Uterus (tissue), 4 donors: ENCODE data around the gene SPIRE2. TPM values are rescaled to one million over a fixed set of nuclear protein-coding genes. Genes with fewer than 3 reads are reported as not detected.

Source experiments
- DNase-seq, 2 donors: peaks; one replicate each; pipeline ENCODE4 v3.0.0-alpha.2; 2019 to 2020
- H3K27ac ChIP-seq, 2 donors: fragments of 200-600 bp; sonication (generic); 1 replicate in 1 of 2; 2 replicates in 1 of 2; pipeline ENCODE4 v1.5.1; 2016 to 2018
- H3K27me3 ChIP-seq, 2 donors: fragments of 200-600 bp; sonication (generic); one replicate each; pipeline ENCODE4 v1.5.1; 2018 to 2019; ENCODE audit warnings: control low read depth in 1 of 2
- H3K36me3 ChIP-seq, 2 donors: fragments of 200-600 bp; sonication (generic); one replicate each; pipeline ENCODE4 v1.5.1; 2019; ENCODE audit warnings: control low read depth in 1 of 2
- H3K4me1 ChIP-seq, 2 donors: fragments of 200-600 bp; sonication (generic); one replicate each; pipeline ENCODE4 v1.5.1; 2018 to 2019; ENCODE audit warnings: control low read depth in 1 of 2
- H3K4me3 ChIP-seq, 2 donors: fragments of 200-600 bp; sonication (generic); 1 replicate in 1 of 2; 2 replicates in 1 of 2; pipeline ENCODE4 v1.5.1; 2018 to 2019; ENCODE audit warnings: mild to moderate bottlenecking in 1 of 2
- H3K9me3 ChIP-seq, 2 donors: fragments of 200-600 bp; sonication (generic); one replicate each; pipeline ENCODE4 v1.5.1; 2019; ENCODE audit warnings: control low read depth in 1 of 2
- POLR2A ChIP-seq, 2 donors: fragments of 450-650 bp; IDR thresholded peaks; one replicate each; pipeline ENCODE4 v1.6.1; 2016; ENCODE audit warnings: antibody characterized with exemption in 2 of 2, mild to moderate bottlenecking in 1 of 2, moderate library complexity in 1 of 2
- intact Hi-C: fragments of 100-400 bp; cut with DNase I; formaldehyde crosslinking; loops from one replicate; pipeline ENCODE4 v1.15.1; 2023; ENCODE audit warnings: low total_unique reads
- total RNA-seq, 4 donors: library from RNA; depleted of rRNA in 3 of 4; stranded (reverse); fragments of >200 nt in 3 of 4; gene quantifications; one replicate each; pipeline versions ENCODE4 v1.1.0 to v1.2.4, GENCODE V29; 2014 to 2023
- TF ChIP-seq, protein P1 (sequence below), 4 experiments: fragments of 200-600 bp in 2 of 4; fragments of 450-650 bp in 2 of 4; sonication (generic) in 2 of 4; IDR thresholded peaks; one replicate each; pipeline ENCODE4 v1.5.1; 2016 to 2019; ENCODE audit warnings: antibody characterized with exemption in 4 of 4, mild to moderate bottlenecking in 2 of 4, moderate library complexity in 1 of 4
- donor health status: DM: yes; HTN: yes; CAD: no.

Gene SPIRE2
- total RNA-seq, 4 donors from 2014 or later, result 1.2 to 7.5 (median 3.3) TPM

DNA sequence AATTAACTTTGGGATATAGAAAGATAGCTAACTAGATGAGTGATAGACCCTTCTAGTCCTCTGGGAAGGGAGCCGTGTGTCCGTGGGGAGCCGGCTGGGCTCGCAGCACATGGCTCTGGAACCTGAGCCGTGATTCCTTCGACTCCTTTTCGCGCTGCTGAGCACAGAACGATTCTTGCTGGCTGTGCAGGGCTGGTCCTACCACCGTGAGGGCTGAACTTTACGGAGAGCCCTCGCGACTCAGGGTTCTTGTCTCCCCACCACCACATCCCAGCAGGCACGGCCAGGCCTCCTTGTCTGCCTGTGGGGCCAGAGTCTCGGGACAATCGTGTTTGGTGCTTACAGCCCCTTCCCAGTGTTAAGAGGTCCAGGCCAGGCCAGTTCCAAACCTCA, 31.3 kb downstream of the SPIRE2 start:
- H3K9me3 ChIP-seq, result no peaks in the 10 kb centered on the region
- TF ChIP-seq POLR2A (IDR thresholded peaks at IDR 0.05), result no peak
- TF ChIP-seq, protein P1, sequence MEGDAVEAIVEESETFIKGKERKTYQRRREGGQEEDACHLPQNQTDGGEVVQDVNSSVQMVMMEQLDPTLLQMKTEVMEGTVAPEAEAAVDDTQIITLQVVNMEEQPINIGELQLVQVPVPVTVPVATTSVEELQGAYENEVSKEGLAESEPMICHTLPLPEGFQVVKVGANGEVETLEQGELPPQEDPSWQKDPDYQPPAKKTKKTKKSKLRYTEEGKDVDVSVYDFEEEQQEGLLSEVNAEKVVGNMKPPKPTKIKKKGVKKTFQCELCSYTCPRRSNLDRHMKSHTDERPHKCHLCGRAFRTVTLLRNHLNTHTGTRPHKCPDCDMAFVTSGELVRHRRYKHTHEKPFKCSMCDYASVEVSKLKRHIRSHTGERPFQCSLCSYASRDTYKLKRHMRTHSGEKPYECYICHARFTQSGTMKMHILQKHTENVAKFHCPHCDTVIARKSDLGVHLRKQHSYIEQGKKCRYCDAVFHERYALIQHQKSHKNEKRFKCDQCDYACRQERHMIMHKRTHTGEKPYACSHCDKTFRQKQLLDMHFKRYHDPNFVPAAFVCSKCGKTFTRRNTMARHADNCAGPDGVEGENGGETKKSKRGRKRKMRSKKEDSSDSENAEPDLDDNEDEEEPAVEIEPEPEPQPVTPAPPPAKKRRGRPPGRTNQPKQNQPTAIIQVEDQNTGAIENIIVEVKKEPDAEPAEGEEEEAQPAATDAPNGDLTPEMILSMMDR (IDR thresholded peaks at IDR 0.05), result no peak
- DNase-seq, result no peak
- intact Hi-C loops, result no loop called here
- H3K27ac ChIP-seq, result no peak overlapping the region
- no peaks in the 10 kb centered on the region for H3K36me3 ChIP-seq
- H3K4me3 ChIP-seq, result no peak overlapping the region
- H3K4me1 ChIP-seq, result no peaks in the 10 kb centered on the region
- H3K27me3 ChIP-seq, result no peaks in the 10 kb centered on the region

DNA sequence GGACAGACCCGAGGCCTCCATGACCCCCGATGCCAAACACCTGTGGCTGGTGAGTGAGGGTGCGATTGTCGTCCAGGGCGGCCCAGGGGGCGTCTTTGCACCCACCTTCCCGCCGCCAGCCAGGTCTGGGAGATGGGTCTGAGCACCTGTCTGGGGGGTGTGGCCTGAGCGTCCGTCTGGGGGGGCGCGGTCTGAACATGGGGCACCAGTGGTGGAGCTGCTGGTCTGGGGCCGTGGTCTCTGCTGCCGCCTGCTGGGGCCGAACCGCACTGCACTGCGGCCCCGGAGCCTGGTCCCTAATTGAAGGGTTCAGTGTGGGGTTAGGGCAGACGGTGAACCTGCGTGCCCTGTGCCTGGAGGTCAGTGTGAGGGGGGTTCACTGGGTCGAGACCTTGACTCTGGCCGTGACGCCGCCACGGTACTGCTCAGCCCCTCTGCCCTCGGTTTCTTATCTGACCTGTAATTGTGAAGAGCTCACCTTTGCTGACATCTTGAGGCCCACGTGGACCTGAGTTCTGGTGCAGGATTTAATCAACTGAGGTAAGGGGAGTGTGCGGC, 32.6 kb downstream of the SPIRE2 start:
- intact Hi-C loops, result no loop called here
- H3K36me3 ChIP-seq, result no peaks in the 10 kb centered on the region
- no peak overlapping the region for H3K4me3 ChIP-seq
- H3K4me1 ChIP-seq, result no peaks in the 10 kb centered on the region
- peak in 1 of 2 donors; percentile 16 for TF ChIP-seq POLR2A (IDR thresholded peaks at IDR 0.05)
- TF ChIP-seq, protein P1 (IDR thresholded peaks at IDR 0.05), result peak; percentile 89 to 96 (median 95)
- no peaks in the 10 kb centered on the region for H3K27me3 ChIP-seq
- H3K9me3 ChIP-seq, result no peaks in the 10 kb centered on the region
- no peak overlapping the region for H3K27ac ChIP-seq
- peak; percentile 50 to 58 for DNase-seq

DNA sequence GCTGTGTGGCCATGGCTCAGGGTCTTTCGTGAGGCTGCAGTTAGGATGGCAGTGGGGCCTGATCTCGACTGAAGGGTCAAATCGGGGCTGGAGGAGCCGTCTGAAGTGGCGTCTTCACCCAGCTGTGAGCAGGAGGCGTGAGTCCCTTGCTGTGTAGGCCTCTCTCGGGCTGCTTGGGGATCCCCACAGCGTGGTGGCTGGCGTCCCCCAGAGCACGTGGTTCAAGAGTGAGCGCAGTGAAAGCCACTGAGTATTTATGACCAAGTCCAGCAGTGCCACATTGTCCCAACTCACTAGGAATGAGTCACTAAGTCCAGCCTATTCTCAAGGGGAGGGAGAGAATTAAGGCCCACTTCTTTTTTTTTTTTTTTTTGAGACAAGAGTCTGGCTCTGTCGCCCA, 33.4 kb downstream of the SPIRE2 start:
- DNase-seq, result no peak
- intact Hi-C loops, result no loop called here
- Histone ChIP-seq H3K36me3 (no peaks in the 10 kb centered on the region), H3K9me3 (no peaks in the 10 kb centered on the region), H3K4me3 (no peak overlapping the region), H3K4me1 (no peaks in the 10 kb centered on the region), H3K27ac (no peak overlapping the region), H3K27me3 (no peaks in the 10 kb centered on the region)
- TF ChIP-seq POLR2A (IDR thresholded peaks at IDR 0.05), result no peak
- TF ChIP-seq, protein P1 (IDR thresholded peaks at IDR 0.05), result no peak

DNA sequence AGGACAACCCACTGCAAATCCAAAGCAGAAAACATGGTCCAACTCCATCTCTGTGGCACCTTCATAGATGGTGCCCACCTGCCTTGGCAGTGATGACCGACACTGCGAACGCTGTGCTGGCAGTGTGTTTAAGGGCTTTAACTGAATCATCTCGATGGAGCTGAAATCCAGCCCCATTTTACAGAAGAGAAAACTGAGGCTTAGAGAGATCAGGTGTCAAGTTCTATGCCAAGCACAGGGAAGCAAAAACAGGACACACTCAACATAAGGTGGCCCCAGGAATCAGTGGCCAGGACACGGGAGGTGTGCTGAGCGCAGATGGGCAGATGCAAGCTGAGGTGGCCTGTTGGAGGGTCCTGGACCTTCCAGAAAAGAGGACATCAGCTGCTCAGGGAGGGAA, 34.5 kb downstream of the SPIRE2 start:
- Histone ChIP-seq H3K27ac (no peak overlapping the region), H3K36me3 (no peaks in the 10 kb centered on the region), H3K4me1 (no peaks in the 10 kb centered on the region), H3K9me3 (peaks cover 0 to 1% of the 10 kb centered on the region in 2 donors), H3K4me3 (no peak overlapping the region), H3K27me3 (no peaks in the 10 kb centered on the region)
- intact Hi-C loops, result no loop called here
- no peak for TF ChIP-seq POLR2A (IDR thresholded peaks at IDR 0.05)
- TF ChIP-seq, protein P1 (IDR thresholded peaks at IDR 0.05), result no peak
- DNase-seq, result no peak

DNA sequence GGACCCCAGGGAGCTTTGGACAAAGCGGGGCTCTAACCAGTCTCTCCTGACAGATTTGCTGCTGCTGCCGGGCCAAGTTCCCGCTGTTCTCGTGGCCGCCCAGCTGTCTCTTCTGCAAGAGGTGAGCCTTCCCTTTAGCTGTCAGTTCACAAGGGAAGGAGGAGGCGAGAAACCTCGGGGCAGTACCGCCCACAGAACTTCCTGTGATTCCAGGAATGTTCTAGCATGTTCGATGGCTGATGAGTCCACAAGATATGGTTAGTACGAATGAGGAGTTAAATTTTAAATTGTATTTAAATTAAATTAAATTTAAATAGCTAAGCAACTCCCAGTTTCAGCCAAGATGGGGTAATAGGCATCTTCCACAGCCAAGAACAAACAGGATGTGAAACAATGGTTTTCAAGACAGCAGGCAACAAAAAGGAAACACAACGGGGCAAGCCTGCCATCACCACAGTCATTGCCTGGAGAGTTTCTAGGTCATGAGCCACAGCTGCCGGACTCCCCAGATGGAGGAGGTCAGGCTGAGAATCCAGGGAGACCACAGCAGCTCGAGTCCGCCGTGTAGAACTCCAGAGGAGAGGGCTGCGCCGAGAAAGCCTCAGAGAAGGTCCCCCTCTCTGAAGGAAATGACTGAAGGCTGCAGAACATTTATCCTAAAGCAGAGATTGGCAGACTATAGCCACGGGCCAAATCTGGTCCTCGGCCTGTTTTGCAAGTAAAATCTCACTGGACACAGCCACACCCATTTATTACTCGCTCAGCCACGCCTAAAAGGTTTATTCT, 35.7 kb downstream of the SPIRE2 start:
- TF ChIP-seq, protein P1 (IDR thresholded peaks at IDR 0.05), result no peak
- TF ChIP-seq POLR2A (IDR thresholded peaks at IDR 0.05), result peak in 1 of 2 donors; percentile 15
- no peaks in the 10 kb centered on the region for H3K36me3 ChIP-seq
- peak overlapping the region; percentile 32 to 64 for H3K27ac ChIP-seq
- intact Hi-C loops, result no loop called here
- H3K9me3 ChIP-seq, result peaks cover 0 to 6% of the 10 kb centered on the region in 2 donors
- H3K27me3 ChIP-seq, result no peaks in the 10 kb centered on the region
- no peaks in the 10 kb centered on the region for H3K4me1 ChIP-seq
- no peak for DNase-seq
- H3K4me3 ChIP-seq, result no peak overlapping the region
